ENCODE measurements around the gene RNF8. TPM values are rescaled to one million over a fixed set of nuclear protein-coding genes. Genes with fewer than 3 reads are reported as not detected.

Gene RNF8
- total RNA-seq, 1 donor from 2014 or later = 34.2 TPM

- no peak overlapping the region for H3K27ac Mint-ChIP-seq
- peaks cover 2% of the 10 kb centered on the region for H3K4me1 Mint-ChIP-seq (ENCODE audit: low read depth)
- H3K4me3 Mint-ChIP-seq (ENCODE audit: low read depth) = no peak overlapping the region
- DNase-seq (ENCODE audit: low spot score, unreplicated experiment) = no peak
- H3K27me3 Mint-ChIP-seq = no peaks in the 10 kb centered on the region
- H3K36me3 Mint-ChIP-seq (ENCODE audit: insufficient read depth) = peaks cover 12% of the 10 kb centered on the region
- no peaks in the 10 kb centered on the region for H3K9me3 Mint-ChIP-seq (ENCODE audit: low read depth)
- TF ChIP-seq, protein P1, sequence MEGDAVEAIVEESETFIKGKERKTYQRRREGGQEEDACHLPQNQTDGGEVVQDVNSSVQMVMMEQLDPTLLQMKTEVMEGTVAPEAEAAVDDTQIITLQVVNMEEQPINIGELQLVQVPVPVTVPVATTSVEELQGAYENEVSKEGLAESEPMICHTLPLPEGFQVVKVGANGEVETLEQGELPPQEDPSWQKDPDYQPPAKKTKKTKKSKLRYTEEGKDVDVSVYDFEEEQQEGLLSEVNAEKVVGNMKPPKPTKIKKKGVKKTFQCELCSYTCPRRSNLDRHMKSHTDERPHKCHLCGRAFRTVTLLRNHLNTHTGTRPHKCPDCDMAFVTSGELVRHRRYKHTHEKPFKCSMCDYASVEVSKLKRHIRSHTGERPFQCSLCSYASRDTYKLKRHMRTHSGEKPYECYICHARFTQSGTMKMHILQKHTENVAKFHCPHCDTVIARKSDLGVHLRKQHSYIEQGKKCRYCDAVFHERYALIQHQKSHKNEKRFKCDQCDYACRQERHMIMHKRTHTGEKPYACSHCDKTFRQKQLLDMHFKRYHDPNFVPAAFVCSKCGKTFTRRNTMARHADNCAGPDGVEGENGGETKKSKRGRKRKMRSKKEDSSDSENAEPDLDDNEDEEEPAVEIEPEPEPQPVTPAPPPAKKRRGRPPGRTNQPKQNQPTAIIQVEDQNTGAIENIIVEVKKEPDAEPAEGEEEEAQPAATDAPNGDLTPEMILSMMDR (IDR thresholded peaks at IDR 0.05; ENCODE audit: unreplicated experiment) = no peak
Observed at GRCh38 chr6:37319156-37319555, 34.6 kb upstream of the RNF8 start.

DNA sequence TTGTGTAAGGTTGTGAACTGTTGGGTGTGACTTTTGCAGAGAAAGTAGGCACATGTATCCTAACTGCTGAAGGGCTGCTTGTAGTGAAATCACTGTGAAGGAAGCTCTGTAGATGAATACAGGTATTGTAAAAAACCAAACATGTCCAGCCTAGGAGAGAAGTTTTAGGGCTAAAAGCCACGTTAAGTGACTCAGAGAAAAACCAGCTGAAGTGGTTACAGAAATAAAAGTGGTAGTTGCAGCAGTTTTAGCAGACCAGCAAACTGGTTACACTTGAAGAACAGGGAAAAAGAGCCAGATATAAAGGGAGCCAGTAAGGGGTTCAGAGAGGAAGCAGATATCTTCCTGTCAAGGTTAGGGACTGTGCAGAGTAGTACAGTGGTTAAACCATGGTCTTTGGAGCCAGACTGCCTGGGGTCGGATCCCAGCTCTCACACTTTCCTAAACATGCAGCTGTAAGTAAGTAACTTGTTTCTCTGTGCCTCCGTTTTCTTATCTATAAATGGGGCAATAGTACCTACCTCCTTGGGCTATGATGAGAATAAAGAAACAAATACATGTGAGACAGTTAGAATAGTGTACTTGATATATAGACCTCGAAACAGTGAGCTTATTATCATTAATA is 33.8 kb upstream of the RNF8 start:
- Mint-ChIP-seq H3K27me3 (no peaks in the 10 kb centered on the region), H3K36me3 (ENCODE audit: insufficient read depth) (peaks cover 7% of the 10 kb centered on the region), H3K9me3 (ENCODE audit: low read depth) (no peaks in the 10 kb centered on the region), H3K27ac (no peak overlapping the region), H3K4me1 (ENCODE audit: low read depth) (no peaks in the 10 kb centered on the region), H3K4me3 (ENCODE audit: low read depth) (no peak overlapping the region)
- DNase-seq (ENCODE audit: low spot score, unreplicated experiment) = no peak
- TF ChIP-seq, protein P1 (IDR thresholded peaks at IDR 0.05; ENCODE audit: unreplicated experiment) = no peak

DNA sequence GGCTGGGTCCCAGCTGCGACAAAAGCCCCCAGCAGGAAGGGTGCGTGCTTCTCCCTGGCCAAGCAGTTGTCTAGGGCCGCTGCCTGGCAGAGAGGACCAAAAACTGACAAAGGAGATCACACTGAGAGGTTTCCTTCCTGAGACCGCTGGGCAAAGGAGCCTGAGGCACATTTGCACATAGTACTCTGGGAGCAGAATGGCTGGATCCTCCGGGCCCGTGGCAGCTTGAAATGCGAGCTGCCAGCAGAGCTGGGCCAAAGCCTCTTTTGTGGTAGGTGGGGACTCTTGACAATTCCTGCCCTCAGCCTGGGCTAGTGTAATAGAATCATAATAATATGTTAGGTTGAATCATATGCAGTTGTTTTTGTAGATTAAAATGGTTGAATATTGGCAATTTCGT is 33.1 kb upstream of the RNF8 start:
- H3K27ac Mint-ChIP-seq = no peak overlapping the region
- H3K9me3 Mint-ChIP-seq (ENCODE audit: low read depth) = no peaks in the 10 kb centered on the region
- DNase-seq (ENCODE audit: low spot score, unreplicated experiment) = no peak

GRCh38 chr6:37321101-37321500 is 32.7 kb upstream of the RNF8 start:
- Mint-ChIP-seq H3K27me3 (no peaks in the 10 kb centered on the region), H3K9me3 (ENCODE audit: low read depth) (no peaks in the 10 kb centered on the region), H3K4me3 (ENCODE audit: low read depth) (no peak overlapping the region), H3K4me1 (ENCODE audit: low read depth) (no peaks in the 10 kb centered on the region), H3K27ac (no peak overlapping the region), H3K36me3 (ENCODE audit: insufficient read depth) (peaks cover 9% of the 10 kb centered on the region)
- no peak for DNase-seq (ENCODE audit: low spot score, unreplicated experiment)
- TF ChIP-seq, protein P1 (IDR thresholded peaks at IDR 0.05; ENCODE audit: unreplicated experiment) = no peak

More for the DNA sequence above, 33.1 kb upstream of the RNF8 start:
- Mint-ChIP-seq H3K4me1 (ENCODE audit: low read depth) (no peaks in the 10 kb centered on the region), H3K27me3 (no peaks in the 10 kb centered on the region), H3K36me3 (ENCODE audit: insufficient read depth) (peaks cover 7% of the 10 kb centered on the region), H3K4me3 (ENCODE audit: low read depth) (no peak overlapping the region)
- TF ChIP-seq, protein P1 (IDR thresholded peaks at IDR 0.05; ENCODE audit: unreplicated experiment) = no peak

DNA sequence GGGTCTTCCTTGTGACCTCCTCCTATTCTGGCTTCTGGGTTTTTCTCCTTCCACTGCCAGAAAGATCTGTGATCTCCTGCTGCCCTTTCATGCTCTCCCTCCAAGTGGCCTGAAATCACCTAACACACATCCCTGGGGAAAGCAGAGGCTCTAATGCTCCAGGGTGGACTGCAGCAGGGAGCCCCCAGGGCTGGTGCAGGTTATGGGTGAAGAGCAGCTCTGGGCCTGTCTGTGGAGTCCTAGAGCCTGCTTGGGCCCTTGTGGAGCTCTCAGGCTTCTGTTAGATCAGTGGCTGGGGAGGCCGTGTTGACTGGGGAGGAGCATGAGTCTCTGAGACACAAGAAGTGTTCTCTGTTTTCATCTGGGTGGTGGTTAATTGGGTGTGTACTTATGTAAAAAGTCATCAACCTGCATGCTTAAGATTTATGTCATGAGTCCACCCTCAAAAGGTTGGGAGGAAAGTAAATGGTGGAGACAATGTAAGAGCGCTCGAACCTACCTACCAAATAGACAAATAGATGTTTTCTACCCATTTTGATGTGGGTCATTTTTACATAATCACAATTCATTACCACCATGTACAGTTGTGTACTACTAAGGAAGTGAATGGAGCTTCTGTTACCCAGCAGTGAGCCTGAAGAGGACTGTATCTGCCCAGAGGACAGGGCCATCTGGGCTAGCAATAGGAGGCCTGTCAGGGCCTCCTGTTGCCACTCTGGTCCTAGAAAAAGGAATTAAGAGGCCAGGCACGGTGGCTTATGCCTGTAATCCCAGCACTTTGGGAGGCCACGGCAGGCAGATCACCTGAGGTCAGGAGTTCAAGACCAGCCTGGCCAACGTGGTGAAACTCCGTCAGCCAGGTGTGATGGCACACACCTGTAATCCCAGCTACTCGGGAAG is 32.0 kb upstream of the RNF8 start:
- DNase-seq (ENCODE audit: low spot score, unreplicated experiment) = no peak
- Mint-ChIP-seq H3K4me1 (ENCODE audit: low read depth) (no peaks in the 10 kb centered on the region), H3K36me3 (ENCODE audit: insufficient read depth) (peaks cover 9% of the 10 kb centered on the region), H3K9me3 (ENCODE audit: low read depth) (no peaks in the 10 kb centered on the region), H3K27me3 (no peaks in the 10 kb centered on the region), H3K4me3 (ENCODE audit: low read depth) (no peak overlapping the region), H3K27ac (no peak overlapping the region)
- TF ChIP-seq, protein P1 (IDR thresholded peaks at IDR 0.05; ENCODE audit: unreplicated experiment) = no peak
